GM21526 (cell line): ENCODE data around the gene SUSD3.

Source experiments
- ATAC-seq: cut with Tn5 transposase; IDR thresholded peaks from one replicate; pipeline ENCODE4 v1.9.1; 2021; ENCODE audit warnings: moderate library complexity; ENCODE audit not compliant: unreplicated experiment, low FRiP score

Gene SUSD3

DNA sequence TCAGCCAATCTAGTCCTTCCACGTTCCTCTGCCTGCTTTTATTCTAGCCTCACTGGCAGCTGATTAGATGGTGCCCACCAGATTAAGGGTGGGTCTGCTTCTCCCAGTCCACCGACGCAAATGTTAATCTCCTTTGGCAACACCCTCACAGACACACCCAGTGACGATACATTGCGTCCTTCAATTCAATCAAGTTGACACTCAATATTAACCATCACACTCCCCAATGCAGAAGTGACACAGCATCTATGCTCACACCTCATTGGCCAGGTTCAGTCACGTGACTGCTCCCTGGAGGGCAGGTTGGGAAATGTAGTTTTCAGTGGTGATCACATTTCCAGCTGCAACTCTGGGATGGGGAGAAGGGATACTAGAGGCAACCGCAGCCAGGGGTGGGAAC is 13.0 kb downstream of the SUSD3 start:
- no peak for ATAC-seq

DNA sequence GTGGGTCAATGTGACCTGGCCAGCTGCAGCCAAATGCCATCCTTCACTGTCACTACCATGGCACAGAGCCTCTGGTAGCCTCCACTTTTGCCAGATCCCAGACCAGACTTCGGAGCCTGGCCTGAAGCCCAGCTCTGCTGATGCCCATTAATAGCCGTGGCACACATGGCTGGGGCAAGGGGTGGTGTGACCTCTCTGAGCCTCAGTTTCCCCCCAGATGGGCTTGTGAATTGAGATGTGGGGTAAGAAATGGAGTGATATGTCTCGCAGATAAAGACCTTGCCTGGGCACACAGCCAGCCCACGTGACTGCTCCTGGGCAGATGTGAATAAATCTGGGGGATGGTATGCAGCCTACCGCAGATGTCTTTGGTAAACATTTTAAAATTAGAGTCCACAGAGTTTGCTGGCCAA is 13.9 kb downstream of the SUSD3 start:
- no peak for ATAC-seq

DNA sequence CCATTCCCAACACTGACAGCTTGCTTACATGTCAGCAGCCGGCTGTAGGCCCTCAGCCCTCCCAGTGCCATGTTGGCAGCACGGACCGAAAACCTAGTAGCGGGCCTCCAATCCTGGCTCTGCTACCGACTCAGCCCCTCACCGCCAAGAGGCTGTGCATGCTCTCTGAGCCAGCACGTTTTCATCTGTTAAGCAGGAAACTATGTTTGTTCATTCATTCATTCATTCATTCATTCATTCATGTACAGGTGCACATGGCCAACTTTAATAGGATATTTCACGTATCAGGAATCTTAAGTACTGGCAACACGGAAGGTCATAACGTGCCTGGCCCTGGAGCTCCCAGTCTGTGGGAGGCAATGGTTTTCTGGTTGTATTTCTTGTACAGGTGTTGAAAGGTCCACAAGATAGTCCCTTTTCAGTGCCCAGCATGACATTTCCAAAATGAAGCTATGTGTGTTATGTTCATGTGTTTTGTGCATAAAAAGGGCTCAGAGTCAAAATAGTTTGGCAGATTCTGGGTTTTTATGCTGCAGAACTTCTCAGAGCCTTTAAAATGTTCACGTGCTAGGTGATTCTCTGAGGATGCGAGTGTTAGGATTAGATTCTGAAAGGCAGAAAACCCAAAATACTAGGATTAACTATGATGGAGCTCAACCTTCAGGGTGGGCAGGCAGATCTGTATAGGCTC is 17.7 kb downstream of the SUSD3 start:
- ATAC-seq, result no peak

DNA sequence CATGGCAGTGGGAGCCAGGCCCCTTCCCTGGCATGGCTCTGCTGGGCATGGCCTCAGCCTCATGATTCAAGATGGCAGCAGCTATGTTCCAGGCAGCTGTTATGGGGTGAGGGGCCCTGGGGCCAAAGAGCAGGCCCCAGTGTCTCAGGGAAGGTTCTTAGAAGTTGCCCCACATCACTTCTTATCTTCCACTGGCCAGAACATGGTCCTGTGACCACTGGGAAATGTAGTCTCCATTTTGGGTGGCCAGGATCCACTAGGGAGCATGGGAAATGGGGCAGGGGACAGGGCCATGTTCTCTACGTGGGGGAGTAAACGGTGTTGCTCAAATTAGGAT is 18.3 kb downstream of the SUSD3 start:
- ATAC-seq, result no peak

DNA sequence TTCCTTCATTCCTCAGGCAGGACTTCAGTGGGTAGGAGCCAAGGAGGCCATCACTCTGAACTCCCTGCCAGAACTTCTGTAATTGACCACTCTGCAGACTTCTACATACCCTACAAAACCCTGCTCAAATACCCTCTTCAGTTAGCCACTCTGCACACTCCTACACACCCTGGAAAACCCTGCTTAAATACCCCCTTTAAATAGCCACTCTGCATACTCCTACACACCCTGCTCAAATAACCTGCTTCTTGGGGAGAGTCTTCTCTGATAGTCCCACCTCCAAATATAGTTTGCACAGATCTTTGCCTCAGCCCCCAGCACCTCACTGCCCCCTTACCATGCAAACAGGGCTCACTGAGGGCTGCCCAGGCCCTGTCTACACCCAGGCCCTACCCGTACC is 18.9 kb downstream of the SUSD3 start:
- no peak for ATAC-seq

DNA sequence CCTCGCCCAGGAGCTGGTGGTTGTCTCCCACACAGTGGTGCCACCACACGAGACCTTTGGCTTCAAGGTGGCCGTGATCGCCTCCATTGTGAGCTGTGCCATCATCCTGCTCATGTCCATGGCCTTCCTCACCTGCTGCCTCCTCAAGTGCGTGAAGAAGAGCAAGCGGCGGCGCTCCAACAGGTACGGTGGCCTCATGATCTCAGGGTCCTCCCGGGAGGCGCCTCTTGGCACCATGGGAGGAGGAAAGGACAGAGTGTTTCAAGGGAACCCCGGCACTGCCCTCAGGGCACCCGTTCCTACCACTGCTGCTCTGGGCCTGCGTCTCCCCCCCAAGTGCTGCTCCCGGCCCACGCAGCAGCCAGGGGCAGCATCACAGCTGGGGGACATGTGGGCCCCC is 19.3 kb downstream of the SUSD3 start:
- ATAC-seq, result no peak

DNA sequence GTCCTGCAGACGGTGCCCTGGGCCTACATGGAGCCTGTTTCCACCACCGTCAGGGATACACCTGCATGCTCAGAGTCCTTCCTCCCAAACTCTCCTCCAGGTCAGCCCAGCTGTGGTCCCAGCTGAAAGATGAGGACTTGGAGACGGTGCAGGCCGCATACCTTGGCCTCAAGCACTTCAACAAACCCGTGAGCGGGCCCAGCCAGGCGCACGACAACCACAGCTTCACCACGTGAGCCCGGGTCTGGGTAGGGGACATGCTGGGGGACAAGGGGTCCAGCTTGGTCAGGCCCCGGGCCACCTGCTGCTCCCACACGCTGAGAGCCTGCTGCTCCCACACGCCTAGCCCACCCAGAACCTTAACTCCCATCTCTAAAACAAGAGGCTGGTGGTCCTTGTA is 20.9 kb downstream of the SUSD3 start:
- ATAC-seq, result no peak

DNA sequence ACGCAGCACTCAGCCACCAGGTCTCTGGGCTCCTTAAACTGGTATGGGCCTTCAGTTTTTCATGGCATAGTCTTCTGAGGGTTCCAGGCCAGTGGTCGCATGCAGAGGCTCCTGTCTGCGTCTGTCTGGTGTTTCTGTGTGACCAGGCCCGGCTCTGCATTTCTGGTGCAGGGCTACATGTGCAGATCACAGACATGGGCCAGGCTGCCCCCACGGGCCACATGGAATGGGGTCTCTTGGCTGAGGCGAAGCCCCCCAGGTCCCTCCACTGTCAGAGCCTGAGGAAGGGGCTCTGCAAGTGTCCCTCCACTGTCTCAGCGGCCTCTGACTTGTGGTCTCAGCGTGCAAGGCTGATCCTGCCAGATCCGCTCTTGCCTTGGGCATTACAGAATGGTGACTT is 21.9 kb downstream of the SUSD3 start:
- ATAC-seq, result no peak

DNA sequence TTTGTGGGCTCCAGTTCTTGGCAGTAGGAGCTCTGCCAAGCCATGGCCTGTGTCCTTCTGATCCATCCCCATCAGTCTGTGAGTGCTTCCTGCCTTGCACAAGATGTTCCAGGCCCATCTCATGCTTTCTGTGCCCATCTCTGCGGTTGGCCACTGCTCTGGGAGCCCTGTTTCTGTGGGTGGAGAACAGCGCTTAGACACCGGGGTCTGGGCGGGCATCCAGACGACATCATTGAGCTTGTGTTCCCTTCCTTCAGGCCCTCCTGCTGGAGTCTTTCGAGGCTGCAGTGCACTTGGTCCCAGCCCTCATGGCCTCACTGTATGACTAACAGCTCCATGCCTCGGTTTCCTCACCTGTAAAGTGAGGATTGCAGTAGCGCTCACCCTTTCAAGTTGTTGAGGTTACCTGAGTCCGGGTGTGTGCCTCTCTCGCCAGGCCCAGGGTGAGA is 22.6 kb downstream of the SUSD3 start:
- ATAC-seq, result no peak

DNA sequence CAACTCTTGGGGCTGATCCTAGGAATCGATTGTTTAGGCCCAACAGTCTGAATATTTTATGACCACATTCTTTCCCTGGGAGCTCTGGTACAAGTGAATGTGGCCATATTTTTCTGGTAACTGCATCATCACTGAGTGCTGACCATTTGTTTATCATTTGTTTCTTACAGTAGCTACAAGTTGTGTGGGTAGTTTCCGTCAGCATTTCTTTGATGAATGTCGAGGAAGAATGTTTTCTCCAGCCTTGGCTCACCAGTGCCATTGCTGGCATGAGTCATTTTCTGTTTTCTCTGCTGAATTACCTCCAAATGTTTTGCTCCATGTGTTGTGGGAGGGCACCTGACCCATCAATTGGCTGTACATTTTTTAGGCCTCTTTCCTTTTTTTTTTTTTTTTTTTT is 23.4 kb downstream of the SUSD3 start:
- no peak for ATAC-seq

DNA sequence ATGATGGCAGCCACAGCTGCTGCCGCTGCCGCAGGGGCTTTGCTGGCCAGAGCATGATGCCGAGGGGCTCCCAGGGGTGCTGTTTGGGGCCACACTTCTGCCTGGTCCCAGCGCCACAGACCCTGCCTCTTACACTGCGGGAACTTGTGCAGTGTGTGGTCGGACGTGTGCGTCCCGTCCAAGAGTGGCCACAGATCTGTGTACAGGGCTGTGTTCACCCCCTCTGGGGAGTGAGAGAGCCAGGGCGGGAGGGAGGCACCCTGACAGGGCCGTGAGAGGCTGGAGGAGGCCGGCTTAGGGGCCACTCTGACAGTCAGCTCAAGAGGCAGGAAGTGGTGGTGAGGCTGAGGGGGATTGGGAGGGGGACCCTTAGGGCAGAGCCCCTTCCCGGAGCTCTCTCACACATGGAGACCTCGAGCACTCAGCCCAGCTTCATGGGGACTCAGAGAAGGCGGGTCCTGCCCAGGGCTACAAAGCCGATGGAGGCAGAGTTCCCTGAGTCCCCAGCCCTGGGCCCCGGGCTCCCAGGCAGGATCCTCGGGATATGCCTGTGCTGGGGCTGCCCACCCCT is 24.4 kb downstream of the SUSD3 start:
- no peak for ATAC-seq

DNA sequence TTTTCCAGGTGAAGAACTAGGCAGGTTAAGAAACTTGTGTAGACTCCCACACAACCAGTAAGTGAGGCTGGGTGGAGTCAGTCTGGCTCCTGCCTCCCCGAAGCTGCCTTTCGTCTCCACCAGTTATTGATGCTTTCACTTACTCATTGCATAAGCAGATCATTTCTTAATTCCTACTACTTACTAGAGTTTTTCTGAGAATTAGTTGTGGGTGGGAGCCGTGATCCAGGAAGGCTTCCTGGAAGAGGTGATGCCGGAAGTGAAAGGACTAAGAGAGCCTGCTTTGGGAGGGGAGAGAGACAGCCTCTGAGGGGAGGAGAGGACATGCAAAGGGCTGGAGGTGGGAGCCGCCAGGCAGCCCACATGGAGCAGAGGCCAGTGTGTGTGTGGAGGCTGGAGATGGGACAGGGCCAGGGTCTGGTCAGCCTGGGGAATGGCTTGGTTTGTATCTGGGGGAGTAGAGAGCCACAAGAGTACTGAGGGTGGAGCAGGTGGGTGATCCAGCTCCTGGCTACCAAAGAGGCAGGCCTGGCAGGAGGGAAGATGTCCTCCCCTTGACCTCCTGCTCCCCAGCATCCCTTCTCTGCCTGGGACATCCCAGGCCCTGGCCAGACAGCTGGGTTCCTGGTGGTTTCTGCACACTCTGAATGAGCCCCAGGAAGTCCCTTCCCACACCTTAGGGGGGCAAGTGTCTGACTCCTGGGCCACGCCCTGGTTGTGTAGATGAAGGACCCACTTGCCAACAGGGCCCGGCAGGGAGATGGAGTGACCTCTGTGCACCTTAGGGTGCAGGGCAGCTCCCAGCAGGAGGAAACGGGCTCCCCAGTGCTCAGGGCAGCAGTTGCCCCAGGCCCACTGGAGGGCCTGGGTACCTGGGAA is 25.3 kb downstream of the SUSD3 start:
- ATAC-seq, result no peak

DNA sequence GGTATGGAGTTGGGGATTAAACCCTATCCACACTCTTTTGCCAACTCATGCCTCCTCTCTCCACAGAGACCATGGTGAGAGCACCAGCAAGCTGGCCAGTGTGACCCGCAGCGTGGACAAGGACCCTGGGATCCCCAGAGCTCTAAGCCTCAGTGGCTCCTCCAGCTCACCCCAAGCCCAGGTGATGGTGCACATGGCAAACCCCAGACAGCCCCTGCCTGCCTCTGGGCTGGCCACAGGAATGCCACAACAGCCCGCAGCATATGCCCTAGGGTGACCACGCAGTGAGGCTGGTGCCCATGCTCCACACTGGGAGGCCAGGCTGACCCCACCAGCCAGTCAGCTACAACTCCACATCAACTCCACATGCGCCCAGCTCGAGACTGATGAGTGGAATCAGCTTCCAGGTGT is 26.0 kb downstream of the SUSD3 start:
- ATAC-seq, result no peak

DNA sequence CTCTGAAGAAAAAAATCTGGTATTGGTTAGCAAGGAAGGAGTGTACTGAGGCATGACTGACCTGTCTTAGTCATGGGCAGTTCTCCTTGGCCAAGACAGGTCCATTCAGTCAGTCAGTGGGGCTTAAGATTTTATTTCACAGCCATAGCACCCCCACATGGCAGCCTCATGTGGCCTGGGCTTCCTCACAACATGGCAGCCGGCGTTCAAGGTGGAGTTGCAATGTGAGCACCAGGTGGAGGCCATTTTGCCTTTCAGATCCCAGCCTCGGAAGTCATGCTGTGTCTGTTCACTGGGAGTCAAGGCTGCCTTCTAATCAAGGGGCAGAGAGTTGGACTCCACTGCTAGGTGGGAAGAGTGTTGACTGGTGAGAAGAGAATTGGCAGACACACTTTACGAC is 27.2 kb downstream of the SUSD3 start:
- no peak for ATAC-seq

DNA sequence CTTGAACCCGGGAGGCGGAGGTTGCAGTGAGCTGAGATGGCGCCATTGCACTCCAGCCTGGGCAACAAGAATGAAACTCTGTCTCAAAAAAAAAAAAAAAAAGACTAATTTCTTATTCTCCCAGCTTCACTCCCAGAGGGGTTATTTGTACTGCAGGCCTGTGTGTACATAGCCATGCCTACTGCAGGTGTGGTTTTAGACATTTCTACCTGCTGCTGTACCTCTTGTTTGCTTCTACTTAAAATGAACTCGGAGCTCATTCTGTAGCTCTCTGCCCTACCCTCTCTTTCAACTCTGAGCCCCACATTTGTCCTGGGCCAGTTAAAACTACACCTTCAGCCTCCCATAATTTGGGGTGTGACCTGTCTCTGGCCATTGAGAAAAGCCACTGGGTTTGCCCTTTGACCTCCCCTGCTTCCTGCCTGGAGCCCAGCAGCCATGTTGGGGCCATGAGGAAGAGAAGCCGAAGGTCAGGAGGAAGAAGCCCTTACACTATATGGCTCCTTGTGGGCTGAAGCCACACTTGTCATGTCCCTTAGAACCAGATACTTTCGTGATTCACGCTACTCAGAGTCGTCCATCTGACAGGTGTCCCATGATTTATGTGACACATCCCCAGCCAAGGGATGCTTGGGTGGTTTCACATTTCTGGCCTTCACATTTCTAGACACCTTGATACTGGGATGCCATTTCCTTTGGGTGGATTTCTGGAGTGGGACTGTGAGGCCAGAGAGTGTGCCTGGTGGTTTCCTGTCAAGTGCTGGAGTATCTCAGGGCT is 28.1 kb downstream of the SUSD3 start:
- no peak for ATAC-seq

DNA sequence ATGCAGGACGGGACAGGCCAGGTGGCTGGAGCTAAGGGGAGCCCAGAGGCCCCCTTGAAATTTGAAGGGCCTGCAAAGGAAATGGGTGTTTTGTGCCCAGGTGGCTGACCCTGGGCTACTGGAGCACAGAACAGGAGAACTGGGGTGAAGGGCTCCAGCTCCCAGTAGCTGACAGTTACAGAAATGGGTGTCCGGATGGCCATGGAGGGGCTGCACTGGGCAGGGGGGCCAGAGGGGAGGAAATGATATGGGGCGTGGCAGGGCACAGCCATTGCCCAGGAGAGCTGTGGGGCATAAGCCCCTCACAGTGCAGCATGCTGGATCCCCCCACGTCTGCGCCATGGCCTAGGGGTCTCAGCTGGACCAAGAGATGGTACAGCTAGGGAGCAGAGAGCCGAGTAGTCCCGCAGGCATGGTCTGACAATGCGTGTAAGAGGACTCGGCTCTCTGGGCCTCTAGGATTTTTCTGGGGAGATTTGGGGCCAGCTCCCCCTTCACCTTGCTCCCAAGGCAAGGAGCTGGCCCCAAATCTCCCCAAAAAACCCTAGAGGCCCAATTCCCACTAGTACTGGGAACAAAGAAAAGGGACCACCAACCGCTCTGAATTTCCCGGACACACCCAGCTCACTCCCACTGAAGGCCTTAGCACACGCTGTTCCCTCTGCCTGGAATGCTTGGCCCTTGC is 29.6 kb downstream of the SUSD3 start:
- no peak for ATAC-seq

DNA sequence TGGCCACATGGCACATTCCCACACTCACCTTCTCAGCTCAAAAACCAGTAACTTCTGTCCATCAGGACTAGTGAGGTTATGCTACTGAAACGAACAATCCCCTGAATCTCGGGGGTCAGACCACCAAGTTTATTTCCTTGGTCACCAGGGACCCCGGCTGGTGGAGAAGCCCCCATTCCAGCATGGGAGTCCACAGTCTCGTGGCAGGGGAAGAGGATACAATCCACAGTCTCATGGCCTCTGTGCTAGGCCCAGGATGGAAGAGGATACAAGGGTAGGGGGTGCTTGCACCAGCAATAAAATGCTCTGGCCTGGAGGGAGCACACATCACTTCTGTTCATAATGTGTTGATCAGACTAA is 30.1 kb downstream of the SUSD3 start:
- ATAC-seq, result no peak

DNA sequence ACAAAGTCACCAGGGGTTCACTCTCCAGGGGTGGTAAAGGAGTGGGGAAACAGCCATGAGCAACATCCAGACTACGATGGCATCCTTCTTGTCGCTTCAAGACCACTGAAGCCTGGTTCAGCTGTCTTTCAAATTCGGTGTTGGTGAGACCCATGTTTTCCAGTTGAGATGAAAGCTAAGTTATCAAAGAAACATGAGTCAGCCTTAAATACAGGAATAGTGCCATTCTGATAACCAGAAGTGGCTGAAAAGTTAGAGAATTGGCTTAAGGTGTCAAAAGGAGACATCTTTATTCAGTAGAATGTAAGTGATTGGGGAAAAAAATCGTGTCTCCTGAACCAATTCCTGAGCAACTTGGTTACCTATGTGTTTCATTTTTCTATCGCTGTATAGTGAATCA is 30.5 kb downstream of the SUSD3 start:
- no peak for ATAC-seq

DNA sequence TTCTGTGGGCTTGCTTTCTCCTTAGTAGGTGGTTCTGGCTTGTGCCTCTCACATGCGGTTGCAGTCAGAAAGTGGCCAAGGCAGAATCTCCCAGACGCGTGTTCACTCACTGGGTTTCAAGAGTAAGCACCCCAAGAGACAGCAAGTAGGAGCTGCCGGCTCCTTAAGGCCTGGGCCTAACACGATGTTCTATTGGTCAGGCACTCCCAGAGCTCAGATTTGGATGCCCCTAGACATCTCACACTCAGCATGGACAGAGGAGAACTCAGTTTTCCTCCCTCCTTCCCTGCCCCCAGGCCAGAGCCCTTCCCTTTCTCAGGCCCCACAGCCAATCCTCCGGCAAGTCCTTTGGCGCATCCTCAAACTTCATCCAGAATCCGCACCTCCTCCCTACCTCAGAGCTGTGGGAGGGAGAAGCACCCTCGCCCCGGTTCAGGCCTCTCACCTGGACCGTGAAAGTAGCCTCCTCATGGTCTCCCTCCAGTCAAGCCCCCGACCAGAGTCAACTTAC is 31.0 kb downstream of the SUSD3 start:
- ATAC-seq, result no peak

DNA sequence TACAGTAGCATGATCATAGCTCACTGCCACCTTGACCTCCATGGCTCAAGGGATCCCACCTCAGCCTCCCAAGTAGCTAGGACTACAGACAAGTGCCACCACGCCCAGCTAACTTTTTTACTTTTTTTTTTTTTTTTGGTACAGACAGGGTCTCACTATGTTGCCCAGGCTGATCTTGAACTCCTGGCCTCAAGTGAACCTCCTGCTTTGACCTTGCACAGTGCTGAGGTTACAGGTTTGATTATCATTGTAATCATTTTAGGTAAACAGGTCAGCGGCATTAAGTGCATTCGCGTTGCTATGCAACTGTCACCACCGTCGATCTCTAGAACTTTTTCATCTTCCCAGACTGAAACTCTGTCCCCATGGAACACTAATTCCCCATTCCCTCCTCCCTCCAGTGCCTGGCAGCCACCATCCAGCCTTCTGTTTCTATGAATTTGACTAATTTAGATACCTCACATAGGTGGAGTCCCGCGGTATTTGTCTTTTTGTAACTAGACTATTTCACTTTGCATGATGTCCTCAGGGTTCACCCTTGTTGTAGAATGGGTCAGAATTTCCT is 31.7 kb downstream of the SUSD3 start:
- no peak for ATAC-seq
